Erythroblast (primary cell): ENCODE results near the gene TBATA.
"Not testable (repeated sequence)": the region's sequence is repeated elsewhere in the genome, so short reads cannot be mapped to it uniquely, and the experiment has no call there.

ENCODE experiments used
- DNase-seq, 2 experiments: peaks; one replicate each; lab custom pipeline; 2025; lab: John Stamatoyannopoulos, UW
- GATA1 ChIP-seq: IDR thresholded peaks from 2 replicates; pipeline ENCODE4 v1.6.1; 2011; ENCODE audit warnings: low read depth, mild to moderate bottlenecking, control low read depth, low read length, moderate library complexity
- POLR2A ChIP-seq: IDR thresholded peaks from 2 replicates; pipeline ENCODE4 v1.6.1; 2011; ENCODE audit warnings: mild to moderate bottlenecking, low read length

Gene TBATA

DNA sequence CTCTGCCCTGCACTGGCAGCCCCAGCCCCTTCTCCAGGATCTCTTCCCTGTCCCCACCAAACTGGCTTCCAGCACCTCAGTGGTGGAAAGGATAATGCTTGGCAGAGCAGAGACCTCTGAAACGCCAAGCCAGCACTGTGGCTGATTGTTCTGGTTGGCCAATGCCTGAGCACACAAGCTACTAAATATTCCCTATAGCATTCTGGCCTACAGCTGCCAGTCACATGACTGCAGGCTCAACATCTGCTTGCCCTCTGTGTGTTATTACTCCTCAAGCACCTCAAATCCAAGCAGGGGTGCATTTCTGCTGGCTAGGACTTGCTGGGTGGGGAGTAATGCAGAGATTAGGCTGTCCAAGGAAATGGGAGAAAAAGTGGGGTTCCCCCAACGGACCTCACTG, 6.1 kb downstream of the TBATA start:
- no peak for TF ChIP-seq POLR2A
- TF ChIP-seq GATA1, result no peak
- no peak for DNase-seq

- DNase-seq, result no peak
- TF ChIP-seq GATA1, result no peak
- no peak for TF ChIP-seq POLR2A
Observed at GRCh38 chr10:70778267-70778924, 6.8 kb downstream of the TBATA start.

GRCh38 chr10:70777063-70777875, 7.9 kb downstream of the TBATA start:
- DNase-seq, result no peak
- TF ChIP-seq GATA1 (no peak), POLR2A (no peak)

DNA sequence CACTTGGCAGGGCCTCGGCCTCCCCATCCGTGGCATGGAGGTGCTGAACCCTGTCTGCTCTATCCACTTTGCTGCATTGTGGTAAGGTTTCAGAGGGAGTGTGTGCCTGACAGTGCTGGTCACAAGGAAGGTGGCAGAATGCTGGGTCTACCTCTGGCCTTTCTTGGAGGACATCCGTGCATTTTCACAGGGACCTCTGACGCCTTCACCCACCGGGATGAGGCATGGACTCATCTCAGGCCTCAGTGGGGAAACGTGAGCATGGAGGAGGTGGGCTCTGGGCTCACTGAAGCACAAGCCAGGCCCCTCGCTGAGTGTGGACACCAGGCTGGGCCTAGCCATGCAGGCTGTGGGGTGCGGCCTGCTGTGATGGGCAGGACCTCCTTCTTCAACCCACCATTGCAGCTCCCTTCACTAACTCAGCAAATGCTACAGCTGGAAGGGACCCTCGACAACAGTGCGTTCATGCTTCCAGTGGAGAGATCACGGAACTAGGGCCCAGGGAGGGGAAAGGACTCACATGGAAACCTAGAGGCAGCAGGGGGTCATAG, 8.6 kb downstream of the TBATA start:
- DNase-seq, result no peak
- TF ChIP-seq GATA1 (no peak), POLR2A (no peak)

- no peak for DNase-seq
- TF ChIP-seq POLR2A (no peak), GATA1 (no peak)
Observed at GRCh38 chr10:70775679-70776454, 9.3 kb downstream of the TBATA start.

DNA sequence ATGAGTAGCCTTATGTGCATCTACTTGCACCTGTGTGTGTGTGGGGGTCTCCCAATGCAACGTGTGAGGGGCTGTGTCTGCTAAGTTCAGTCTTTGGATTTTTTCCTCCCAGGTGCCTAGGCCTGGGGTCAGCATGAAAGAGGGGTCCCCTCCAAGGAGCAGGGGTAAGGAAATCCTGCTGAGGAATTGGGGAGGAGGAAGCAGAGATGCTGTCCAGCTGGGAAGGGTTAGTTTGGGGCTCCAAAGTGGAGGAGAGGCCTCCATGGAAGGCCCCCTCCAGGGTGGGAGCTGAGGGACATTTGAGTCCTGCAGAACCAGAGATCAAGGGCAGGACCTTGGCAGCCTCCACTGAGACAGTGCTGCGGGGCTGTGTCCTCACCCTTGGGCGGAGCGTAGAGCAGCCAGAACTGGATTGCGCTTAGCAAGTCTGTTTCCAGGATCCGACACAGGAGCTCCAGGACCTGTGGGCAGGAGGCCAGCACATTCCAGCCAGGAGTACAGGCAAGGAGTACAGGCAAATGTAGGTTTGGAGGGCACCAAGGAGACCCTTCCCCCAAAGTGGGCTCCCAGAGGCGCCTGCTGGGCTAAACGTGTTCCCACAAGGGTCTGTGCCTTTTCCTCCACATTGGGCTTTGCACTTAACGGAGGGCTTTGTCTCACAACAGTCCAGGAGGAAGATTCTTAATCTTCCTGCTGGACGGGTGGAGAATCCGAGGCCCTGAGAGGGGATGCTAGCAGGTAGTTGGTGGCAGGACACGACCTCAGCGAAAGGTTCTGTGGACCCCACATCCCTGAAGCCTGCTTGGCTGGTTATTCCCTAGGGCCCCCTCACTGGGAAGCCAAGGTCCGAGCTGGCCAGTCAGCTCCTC, 10.1 kb downstream of the TBATA start:
- TF ChIP-seq POLR2A, result no peak
- TF ChIP-seq GATA1, result no peak
- DNase-seq, result no peak

GRCh38 chr10:70773965-70774809, 11.0 kb downstream of the TBATA start:
- TF ChIP-seq POLR2A, result no peak
- TF ChIP-seq GATA1, result no peak
- DNase-seq, result no peak

DNA sequence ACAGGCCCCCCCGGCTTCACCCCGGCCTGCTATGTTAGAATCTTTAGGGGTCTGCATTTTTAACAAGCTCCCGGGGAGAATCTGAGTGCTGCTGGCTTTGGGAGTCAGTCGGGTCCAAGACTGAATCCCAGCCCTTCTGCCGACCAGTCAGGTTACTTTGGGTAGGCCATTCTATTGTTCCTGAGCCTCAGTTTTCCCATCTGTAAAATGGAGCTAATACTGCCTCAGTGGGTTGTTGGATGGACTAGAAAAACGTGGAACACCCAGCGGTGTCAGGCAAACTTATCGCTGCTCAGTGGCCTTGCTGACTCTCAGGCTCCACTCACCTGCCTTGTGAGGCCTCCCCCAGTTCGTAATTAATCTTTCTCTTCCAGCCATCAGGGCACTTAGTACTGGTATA, 11.7 kb downstream of the TBATA start:
- TF ChIP-seq POLR2A, result no peak
- TF ChIP-seq GATA1, result no peak
- no peak for DNase-seq

- DNase-seq, result no peak
Observed at GRCh38 chr10:70772627-70773026, 12.6 kb downstream of the TBATA start.

GRCh38 chr10:70771311-70772194, 13.6 kb downstream of the TBATA start:
- no peak for DNase-seq
- no peak for TF ChIP-seq POLR2A
- no peak for TF ChIP-seq GATA1

More at GRCh38 chr10:70772627-70773026, 12.6 kb downstream of the TBATA start:
- no peak for TF ChIP-seq GATA1
- TF ChIP-seq POLR2A, result no peak

- not testable (repeated sequence) for DNase-seq
Observed at GRCh38 chr10:70770516-70770915, 14.7 kb downstream of the TBATA start.

DNA sequence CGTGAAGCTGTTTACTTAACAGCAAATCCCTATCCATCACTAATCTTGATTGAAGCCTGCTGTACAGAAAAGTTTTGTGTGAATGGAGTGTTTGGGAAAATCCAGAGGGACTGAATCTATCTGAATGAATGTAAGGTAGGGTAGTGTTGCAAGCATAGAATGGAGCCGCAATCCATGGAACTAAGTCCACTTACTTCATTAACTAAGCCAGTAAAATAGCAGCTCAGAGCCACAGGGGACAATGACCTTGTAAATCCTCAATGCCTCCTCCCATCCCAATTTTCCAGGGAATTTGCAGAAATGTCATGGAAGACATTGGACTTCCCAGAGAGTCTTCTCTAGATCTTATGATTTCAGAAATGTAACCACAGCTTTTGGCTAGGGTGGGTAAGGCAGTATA, 15.2 kb downstream of the TBATA start:
- TF ChIP-seq POLR2A (no peak), GATA1 (no peak)
- no peak for DNase-seq
